ENCODE data around the gene RENBP. TPM values are rescaled to one million over a fixed set of nuclear protein-coding genes. Genes with fewer than 3 reads are reported as not detected.

Gene RENBP
- total RNA-seq, 1 donor, result 6.5 TPM

DNA sequence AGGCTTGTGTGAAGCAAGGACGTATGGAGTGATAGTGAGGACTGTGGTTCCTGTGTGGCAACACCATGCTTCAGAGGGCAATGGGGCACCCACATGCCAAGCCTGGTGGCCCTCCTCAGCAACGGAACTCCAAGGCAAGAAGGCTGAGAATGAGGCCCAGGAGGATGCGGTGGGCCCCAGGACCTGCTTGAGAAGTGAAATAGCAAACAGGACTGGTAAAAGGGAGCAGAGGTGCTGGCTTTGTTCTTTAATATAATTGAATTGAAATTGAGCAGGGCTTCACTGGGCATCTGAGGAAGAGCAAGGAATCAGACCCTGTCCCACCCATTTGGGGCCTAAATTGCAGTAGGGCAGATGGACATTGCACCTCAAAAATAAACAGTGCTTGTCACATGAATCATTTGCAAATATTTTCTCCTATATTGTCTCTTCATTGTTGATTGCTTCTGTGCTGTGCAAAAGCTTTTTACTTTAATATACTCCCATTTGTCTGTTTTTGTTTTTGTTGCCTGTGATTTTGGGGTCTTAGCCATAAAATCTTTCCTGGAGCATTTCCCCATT, 30.4 kb upstream of the RENBP start:
- Histone ChIP-seq H2AFZ (ENCODE audit: low read length) (no peak overlapping the region), H3K27ac (ENCODE audit: low read depth, low read length) (no peak overlapping the region), H4K20me1 (ENCODE audit: insufficient read depth, low read length) (peaks cover 5% of the 10 kb centered on the region), H3K4me3 (ENCODE audit: insufficient read depth, low read length) (no peak overlapping the region), H3K4me1 (ENCODE audit: insufficient read depth, low read length) (peaks cover 10% of the 10 kb centered on the region), H3K27me3 (ENCODE audit: insufficient read depth, low read length) (no peaks in the 10 kb centered on the region), H3K9me3 (ENCODE audit: low read depth, low read length) (no peaks in the 10 kb centered on the region), H3K4me2 (ENCODE audit: insufficient read depth, low read length) (no peak overlapping the region), H3K36me3 (ENCODE audit: insufficient read depth, low read length) (no peaks in the 10 kb centered on the region), H3K79me2 (ENCODE audit: insufficient read depth, low read length) (peaks cover 25% of the 10 kb centered on the region)
- DNase-seq (ENCODE audit: insufficient read length, low spot score, missing footprints), result peak; percentile 65
- no peak for TF ChIP-seq CTCF (IDR thresholded peaks at IDR 0.05; ENCODE audit: extremely low read depth, low read depth, low read length)

DNA sequence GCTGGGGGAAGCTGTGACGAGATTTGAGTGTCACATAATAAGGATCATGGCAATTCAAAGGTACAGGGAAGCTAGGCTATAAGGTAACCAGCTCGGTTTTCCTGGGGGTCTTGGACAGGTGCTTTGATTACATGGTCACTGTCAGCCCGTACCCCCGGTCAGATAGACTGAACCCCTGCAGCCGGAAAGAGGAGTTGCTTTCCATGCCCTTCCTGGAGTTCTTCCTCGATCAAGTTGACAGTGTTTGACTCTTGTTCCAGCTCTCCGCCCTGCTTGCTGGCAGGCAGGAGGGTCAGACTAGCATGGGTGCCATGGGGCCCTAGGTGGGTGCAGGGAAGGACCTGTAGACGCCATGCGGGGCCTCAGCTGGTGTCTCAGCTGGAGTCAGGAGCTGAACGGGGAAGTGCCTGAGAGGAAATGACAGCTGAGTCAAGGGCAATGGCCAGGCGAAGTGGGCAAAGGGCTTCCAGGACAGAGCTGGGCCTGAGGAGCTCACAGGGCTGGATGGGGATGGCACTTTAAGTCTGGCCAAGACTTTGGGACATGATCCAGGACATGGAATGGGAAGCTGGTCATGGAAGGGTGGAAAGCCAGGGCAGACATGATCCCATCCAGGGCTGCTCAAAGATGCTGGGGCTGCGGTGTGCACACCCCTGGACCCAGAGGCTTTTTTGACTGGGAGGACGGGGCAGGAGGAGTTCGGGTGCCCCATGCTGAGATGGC, 29.7 kb upstream of the RENBP start:
- no peaks in the 10 kb centered on the region for H3K36me3 ChIP-seq (ENCODE audit: insufficient read depth, low read length)
- H3K27me3 ChIP-seq (ENCODE audit: insufficient read depth, low read length), result no peaks in the 10 kb centered on the region
- H3K9me3 ChIP-seq (ENCODE audit: low read depth, low read length), result no peaks in the 10 kb centered on the region
- peaks cover 32% of the 10 kb centered on the region for H3K79me2 ChIP-seq (ENCODE audit: insufficient read depth, low read length)
- peaks cover 10% of the 10 kb centered on the region for H4K20me1 ChIP-seq (ENCODE audit: insufficient read depth, low read length)
- TF ChIP-seq CTCF (IDR thresholded peaks at IDR 0.05; ENCODE audit: extremely low read depth, low read depth, low read length), result no peak
- no peak overlapping the region for H3K27ac ChIP-seq (ENCODE audit: low read depth, low read length)
- peak overlapping the region; percentile 99 for H3K4me3 ChIP-seq (ENCODE audit: insufficient read depth, low read length)
- peaks cover 15% of the 10 kb centered on the region for H3K4me1 ChIP-seq (ENCODE audit: insufficient read depth, low read length)
- no peak overlapping the region for H2AFZ ChIP-seq (ENCODE audit: low read length)
- DNase-seq (ENCODE audit: insufficient read length, low spot score, missing footprints), result peak; percentile 76
- peak overlapping the region; percentile 85 for H3K4me2 ChIP-seq (ENCODE audit: insufficient read depth, low read length)

- Histone ChIP-seq H3K4me2 (ENCODE audit: insufficient read depth, low read length) (peak overlapping the region; percentile 85), H2AFZ (ENCODE audit: low read length) (peak overlapping the region; percentile 81), H4K20me1 (ENCODE audit: insufficient read depth, low read length) (peaks cover 18% of the 10 kb centered on the region), H3K9me3 (ENCODE audit: low read depth, low read length) (no peaks in the 10 kb centered on the region), H3K79me2 (ENCODE audit: insufficient read depth, low read length) (peaks cover 40% of the 10 kb centered on the region), H3K4me1 (ENCODE audit: insufficient read depth, low read length) (peaks cover 23% of the 10 kb centered on the region), H3K4me3 (ENCODE audit: insufficient read depth, low read length) (peak overlapping the region; percentile 99), H3K27ac (ENCODE audit: low read depth, low read length) (peak overlapping the region; percentile 99), H3K36me3 (ENCODE audit: insufficient read depth, low read length) (peaks cover 2% of the 10 kb centered on the region), H3K27me3 (ENCODE audit: insufficient read depth, low read length) (no peaks in the 10 kb centered on the region)
- no peak for TF ChIP-seq CTCF (IDR thresholded peaks at IDR 0.05; ENCODE audit: extremely low read depth, low read depth, low read length)
- peak; percentile 72 for DNase-seq (ENCODE audit: insufficient read length, low spot score, missing footprints)
Measured at GRCh38 chrX:153973127-153974002, 28.9 kb upstream of the RENBP start.
